Measurements from ENCODE around the gene TOP3A. TPM values are rescaled to one million over a fixed set of nuclear protein-coding genes. Genes with fewer than 3 reads are reported as not detected.

The TOP3A gene
- total and polyA plus RNA-seq, 2 of the 13 experiments (the other 11 are each of a cell fraction or from before 2014, with no cell fraction given), result 16.9 to 36.8 TPM

DNA sequence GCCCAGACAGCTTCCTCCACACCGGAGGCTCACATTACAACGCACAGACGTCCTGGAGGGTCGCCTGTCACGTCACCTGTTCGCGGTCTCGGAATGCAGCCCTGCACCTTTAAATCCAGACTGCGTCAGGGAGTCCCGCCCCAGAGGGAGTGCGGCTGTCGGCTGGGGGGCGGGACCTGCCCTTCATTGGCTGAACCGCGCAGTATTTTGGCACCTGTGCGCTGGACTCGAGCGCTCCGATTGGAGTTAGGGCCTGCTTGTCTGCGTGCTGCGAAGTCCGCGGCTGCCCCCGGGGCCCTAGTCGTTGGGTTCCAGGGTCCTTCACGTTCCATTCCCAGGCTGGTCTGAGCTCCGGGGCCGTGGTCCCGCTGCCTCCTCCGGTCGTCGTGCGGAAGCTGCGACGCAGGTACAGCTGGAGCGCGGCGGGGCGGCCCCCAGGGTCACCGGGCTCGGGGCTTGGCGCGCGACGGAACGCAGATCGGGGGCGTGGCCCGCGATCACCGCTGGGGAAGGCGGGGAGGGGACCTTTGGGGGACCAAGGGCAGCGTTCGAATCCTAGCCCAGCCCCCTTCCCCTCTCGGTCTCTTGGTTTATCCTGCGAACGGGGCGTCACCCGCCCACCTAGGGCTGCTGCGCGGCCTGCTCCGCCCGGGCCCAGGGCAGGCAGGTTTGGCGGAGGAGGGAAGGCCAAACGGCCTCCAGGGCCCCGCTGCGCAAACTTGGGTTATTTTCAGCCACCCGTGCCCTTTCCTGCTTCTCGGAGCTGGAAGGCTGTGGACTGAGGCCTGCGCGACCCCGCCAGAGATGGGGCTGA is 54.3 kb downstream of the TOP3A start, which contains the start of gene MIEF2 (continued):
- TF ChIP-seq EED (CRISPR knock-in tag; IDR thresholded peaks at IDR 0.05) (0 out of 2 replicates have a peak, but pooled peaks have one; percentile 19), ERF (CRISPR knock-in tag; IDR thresholded peaks at IDR 0.05) (no peak), FOSL2 (CRISPR knock-in tag; IDR thresholded peaks at IDR 0.05) (peak; percentile 9), JUN (CRISPR knock-in tag; IDR thresholded peaks at IDR 0.05) (no peak; the same call in 1 of the 2 replicates), ZNF317 (CRISPR knock-in tag; IDR thresholded peaks at IDR 0.05) (peak; percentile 29; the same call in 1 of the 2 replicates), ATF1 (CRISPR knock-in tag; IDR thresholded peaks at IDR 0.05) (peak; percentile 70; the same call in 1 of the 2 replicates)
- TF ChIP-seq, protein P1, sequence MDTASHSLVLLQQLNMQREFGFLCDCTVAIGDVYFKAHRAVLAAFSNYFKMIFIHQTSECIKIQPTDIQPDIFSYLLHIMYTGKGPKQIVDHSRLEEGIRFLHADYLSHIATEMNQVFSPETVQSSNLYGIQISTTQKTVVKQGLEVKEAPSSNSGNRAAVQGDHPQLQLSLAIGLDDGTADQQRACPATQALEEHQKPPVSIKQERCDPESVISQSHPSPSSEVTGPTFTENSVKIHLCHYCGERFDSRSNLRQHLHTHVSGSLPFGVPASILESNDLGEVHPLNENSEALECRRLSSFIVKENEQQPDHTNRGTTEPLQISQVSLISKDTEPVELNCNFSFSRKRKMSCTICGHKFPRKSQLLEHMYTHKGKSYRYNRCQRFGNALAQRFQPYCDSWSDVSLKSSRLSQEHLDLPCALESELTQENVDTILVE (CRISPR knock-in tag; IDR thresholded peaks at IDR 0.05), result peak; percentile 84; the same call in 1 of the 2 replicates
- TF ChIP-seq, protein P2, sequence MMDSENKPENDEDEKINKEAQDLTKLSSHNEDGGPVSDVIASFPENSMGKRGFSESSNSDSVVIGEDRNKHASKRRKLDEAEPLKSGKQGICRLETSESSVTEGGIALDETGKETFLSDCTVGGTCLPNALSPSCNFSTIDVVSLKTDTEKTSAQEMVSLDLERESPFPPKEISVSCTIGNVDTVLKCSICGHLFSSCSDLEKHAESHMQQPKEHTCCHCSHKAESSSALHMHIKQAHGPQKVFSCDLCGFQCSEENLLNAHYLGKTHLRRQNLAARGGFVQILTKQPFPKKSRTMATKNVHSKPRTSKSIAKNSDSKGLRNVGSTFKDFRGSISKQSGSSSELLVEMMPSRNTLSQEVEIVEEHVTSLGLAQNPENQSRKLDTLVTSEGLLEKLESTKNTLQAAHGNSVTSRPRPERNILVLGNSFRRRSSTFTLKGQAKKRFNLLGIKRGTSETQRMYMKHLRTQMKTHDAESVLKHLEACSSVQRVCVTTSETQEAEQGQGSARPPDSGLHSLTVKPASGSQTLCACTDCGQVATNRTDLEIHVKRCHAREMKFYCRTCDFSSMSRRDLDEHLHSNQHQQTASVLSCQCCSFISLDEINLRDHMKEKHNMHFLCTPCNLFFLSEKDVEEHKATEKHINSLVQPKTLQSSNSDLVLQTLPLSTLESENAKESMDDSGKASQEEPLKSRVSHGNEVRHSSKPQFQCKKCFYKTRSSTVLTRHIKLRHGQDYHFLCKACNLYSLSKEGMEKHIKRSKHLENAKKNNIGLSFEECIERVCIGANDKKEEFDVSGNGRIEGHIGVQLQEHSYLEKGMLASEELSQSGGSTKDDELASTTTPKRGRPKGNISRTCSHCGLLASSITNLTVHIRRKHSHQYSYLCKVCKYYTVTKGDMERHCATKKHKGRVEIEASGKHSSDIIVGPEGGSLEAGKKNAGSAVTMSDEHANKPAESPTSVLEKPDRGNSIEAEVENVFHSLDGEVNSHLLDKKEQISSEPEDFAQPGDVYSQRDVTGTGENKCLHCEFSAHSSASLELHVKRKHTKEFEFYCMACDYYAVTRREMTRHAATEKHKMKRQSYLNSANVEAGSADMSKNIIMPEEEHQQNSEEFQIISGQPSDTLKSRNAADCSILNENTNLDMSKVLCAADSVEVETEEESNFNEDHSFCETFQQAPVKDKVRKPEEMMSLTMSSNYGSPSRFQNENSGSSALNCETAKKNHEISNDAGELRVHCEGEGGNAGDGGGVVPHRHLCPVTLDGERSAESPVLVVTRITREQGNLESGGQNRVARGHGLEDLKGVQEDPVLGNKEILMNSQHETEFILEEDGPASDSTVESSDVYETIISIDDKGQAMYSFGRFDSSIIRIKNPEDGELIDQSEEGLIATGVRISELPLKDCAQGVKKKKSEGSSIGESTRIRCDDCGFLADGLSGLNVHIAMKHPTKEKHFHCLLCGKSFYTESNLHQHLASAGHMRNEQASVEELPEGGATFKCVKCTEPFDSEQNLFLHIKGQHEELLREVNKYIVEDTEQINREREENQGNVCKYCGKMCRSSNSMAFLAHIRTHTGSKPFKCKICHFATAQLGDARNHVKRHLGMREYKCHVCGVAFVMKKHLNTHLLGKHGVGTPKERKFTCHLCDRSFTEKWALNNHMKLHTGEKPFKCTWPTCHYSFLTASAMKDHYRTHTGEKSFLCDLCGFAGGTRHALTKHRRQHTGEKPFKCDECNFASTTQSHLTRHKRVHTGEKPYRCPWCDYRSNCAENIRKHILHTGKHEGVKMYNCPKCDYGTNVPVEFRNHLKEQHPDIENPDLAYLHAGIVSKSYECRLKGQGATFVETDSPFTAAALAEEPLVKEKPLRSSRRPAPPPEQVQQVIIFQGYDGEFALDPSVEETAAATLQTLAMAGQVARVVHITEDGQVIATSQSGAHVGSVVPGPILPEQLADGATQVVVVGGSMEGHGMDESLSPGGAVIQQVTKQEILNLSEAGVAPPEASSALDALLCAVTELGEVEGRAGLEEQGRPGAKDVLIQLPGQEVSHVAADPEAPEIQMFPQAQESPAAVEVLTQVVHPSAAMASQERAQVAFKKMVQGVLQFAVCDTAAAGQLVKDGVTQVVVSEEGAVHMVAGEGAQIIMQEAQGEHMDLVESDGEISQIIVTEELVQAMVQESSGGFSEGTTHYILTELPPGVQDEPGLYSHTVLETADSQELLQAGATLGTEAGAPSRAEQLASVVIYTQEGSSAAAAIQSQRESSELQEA (CRISPR knock-in tag; IDR thresholded peaks at IDR 0.05; ENCODE audit: not compliant biosample characterization), result peak; percentile 90
- TF ChIP-seq, protein P3, sequence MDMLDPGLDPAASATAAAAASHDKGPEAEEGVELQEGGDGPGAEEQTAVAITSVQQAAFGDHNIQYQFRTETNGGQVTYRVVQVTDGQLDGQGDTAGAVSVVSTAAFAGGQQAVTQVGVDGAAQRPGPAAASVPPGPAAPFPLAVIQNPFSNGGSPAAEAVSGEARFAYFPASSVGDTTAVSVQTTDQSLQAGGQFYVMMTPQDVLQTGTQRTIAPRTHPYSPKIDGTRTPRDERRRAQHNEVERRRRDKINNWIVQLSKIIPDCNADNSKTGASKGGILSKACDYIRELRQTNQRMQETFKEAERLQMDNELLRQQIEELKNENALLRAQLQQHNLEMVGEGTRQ (IDR thresholded peaks at IDR 0.05; ENCODE audit: low read depth, low read length), result no peak
- TF ChIP-seq, protein P3 (CRISPR knock-in tag; IDR thresholded peaks at IDR 0.05; ENCODE audit: borderline replicate concordance), result peak; percentile 31; the same call in 1 of the 2 replicates
- TF ChIP-seq, protein P4, sequence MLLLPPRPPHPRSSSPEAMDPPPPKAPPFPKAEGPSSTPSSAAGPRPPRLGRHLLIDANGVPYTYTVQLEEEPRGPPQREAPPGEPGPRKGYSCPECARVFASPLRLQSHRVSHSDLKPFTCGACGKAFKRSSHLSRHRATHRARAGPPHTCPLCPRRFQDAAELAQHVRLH (CRISPR knock-in tag; IDR thresholded peaks at IDR 0.05; ENCODE audit: borderline replicate concordance, low read depth), result peak; percentile 75; the same call in 1 of the 2 replicates
- TF ChIP-seq, protein P5, sequence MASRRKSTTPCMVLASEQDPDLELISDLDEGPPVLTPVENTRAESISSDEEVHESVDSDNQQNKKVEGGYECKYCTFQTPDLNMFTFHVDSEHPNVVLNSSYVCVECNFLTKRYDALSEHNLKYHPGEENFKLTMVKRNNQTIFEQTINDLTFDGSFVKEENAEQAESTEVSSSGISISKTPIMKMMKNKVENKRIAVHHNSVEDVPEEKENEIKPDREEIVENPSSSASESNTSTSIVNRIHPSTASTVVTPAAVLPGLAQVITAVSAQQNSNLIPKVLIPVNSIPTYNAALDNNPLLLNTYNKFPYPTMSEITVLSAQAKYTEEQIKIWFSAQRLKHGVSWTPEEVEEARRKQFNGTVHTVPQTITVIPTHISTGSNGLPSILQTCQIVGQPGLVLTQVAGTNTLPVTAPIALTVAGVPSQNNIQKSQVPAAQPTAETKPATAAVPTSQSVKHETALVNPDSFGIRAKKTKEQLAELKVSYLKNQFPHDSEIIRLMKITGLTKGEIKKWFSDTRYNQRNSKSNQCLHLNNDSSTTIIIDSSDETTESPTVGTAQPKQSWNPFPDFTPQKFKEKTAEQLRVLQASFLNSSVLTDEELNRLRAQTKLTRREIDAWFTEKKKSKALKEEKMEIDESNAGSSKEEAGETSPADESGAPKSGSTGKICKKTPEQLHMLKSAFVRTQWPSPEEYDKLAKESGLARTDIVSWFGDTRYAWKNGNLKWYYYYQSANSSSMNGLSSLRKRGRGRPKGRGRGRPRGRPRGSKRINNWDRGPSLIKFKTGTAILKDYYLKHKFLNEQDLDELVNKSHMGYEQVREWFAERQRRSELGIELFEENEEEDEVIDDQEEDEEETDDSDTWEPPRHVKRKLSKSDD (CRISPR knock-in tag; IDR thresholded peaks at IDR 0.05; ENCODE audit: low read depth), result no peak

All from HepG2 (cell line).